ENCODE measurements around the gene DPY19L3. TPM values are rescaled to one million over a fixed set of nuclear protein-coding genes. Genes with fewer than 3 reads are reported as not detected.

The DPY19L3 gene
- total RNA-seq, 1 donor from 2014 or later: 40.4 TPM

GRCh38 chr19:32522967-32523366, 117.4 kb downstream of the DPY19L3 start:
- DNase-seq: no peak

GRCh38 chr19:32526895-32527294, 121.3 kb downstream of the DPY19L3 start:
- DNase-seq: no peak

GRCh38 chr19:32530773-32531172, 125.2 kb downstream of the DPY19L3 start:
- no peak for DNase-seq

- DNase-seq: no peak
Measured at GRCh38 chr19:32532233-32532632, 126.7 kb downstream of the DPY19L3 start.

Other genes with a start within 250 kb of the DPY19L3 start
- gene ZNF507, start 60.2 kb upstream of the DPY19L3 start, total RNA-seq: 33.7 TPM
- 32.3 TPM for gene PDCD5, start 175.4 kb downstream of the DPY19L3 start, total RNA-seq

All from occipital lobe (tissue), 2 donors.